GM19043 (cell line): ENCODE data around the gene STX16.
A peak's percentile ranks its signal among the peaks of the same experiment; 100 is the strongest.

Experiments used
- ATAC-seq: cut with Tn5 transposase; IDR thresholded peaks from one replicate; pipeline ENCODE4 v1.9.1; 2021; ENCODE audit warnings: low read depth; ENCODE audit not compliant: unreplicated experiment

Gene STX16

DNA sequence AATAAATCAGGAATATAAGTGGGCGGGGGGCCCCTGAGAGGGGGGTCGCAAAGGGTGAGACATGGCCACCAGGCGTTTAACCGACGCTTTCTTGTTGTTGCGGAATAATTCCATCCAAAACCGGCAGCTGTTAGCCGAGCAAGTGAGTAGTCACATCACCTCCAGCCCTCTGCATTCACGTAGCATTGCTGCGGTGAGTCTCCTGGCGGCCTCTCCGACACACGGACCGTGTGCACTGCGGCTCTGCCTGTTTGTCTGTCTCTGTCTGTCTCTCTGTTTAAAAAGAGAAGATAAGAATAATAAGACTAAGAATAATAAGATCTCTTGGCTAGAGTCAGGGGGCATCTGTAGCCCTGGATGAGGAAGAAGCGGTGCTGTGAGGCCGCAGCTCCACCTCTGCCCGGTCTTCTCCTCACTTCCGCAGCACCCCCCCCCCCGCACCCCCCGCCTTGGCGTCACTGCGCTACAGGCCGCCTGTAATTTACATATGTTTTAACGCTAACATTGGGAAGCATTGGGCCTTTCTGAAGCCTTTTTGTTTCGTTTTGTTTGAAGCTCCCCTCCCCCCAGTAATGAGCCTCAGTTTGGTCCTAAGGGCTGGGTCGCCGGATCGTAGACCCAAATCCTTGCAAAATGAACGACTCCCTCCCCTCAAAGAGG is 993 bp downstream of the STX16 start:
- ATAC-seq: no peak

DNA sequence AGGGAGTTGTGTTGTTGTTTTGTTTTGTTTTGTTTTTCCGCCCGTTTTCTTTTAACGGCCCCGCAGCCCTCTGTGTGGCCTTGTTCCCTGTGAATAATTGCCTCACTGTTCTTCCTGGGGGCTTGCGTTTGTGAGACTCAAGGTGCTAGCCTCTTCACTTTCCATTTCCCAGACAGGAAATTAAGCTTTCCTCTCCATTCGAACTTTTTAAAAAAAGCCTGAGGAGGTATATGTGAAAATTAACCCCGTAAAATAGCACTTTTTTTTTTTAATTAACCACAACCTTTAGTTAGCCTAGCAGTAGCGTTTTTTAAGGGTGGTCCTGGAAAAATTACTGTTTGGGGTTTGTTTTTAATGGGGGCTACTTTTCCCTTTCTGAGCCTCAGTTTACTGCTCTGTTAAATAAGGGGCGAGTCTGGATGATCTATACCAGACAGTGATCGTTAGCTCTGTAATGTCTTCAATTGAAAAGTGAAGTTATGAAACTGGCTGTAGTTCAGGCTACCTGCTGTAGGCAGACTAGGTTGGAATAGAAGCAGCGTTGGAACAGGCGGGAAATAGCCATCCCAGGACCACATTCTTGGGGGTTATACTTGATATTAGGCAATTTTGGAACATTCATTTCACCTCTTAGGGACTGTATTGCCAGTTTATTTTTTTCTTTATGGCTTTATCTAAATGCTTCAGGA is 1.7 kb downstream of the STX16 start:
- no peak for ATAC-seq

DNA sequence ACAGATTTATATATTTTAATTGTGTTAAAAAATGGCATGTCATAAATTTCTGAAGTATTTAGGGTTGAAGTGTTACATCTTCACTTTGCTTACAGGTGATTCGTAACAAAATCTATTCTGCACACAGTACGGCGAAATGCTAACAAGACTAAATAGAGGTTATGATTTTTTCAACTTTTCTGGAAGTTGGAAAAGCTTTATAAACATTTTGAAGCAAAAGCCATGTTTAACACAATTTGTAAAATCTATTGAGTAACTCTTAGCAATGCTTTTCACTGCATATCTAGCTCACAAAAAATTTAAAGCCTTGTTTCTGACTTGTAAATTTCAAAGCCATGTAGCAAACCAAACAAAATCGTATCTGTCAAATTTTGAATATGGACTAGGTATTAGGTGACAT is 3.3 kb downstream of the STX16 start:
- ATAC-seq: no peak

DNA sequence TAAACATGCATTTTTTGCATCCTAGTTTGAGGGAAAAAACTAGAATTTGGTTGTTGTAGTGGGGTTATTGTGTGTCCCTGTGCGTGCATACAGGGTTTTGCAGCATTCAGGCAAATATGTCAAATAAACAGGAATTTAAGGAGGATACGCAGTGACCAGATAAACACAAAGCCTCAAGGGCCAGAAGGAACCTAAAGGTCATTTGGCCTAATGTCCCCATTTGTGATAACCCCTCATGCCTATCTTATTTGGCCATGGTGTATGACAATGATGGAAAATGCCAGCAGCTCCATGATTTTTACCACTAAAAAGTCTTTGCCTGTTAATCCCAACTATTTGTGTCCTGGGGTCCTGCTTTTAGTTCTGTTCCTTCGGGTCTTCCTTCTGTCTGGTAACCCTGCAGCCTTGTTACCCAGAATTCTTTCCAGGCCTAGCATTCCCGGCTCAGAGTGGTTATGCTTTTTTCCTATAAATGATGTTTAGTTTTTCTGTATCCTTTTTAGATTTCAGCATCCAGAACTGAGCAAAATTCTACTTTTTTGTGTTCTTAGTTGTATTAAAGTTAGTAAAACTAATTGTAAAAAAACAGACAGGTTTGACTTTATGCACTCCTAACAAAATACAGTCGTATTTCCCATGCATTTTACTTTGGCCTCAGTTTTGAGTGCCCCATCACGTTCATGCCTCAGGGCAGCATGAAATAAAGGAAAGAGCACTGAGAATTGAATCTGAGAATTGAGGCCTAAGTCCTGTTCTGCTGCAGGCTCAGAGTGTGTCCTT is 4.4 kb downstream of the STX16 start:
- ATAC-seq: no peak

DNA sequence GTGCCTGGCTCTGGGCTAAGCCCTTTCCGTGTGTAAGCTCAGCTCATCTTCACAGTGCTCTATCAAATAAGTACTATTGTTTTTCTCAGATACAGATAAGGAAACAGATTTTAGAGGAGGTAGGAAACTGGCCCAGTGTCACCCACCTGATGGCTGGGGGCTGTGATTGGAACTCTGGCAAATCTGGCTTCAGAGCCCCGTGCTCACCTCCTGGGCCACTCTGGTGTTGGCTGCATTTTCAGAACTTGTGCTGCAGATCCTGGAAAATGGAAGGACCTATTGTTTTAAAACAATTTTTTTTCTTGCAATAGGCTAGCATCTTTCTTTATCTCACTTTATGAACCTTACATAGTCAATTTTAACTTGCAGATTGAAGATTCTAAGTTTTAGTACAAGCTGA is 5.7 kb downstream of the STX16 start:
- no peak for ATAC-seq

DNA sequence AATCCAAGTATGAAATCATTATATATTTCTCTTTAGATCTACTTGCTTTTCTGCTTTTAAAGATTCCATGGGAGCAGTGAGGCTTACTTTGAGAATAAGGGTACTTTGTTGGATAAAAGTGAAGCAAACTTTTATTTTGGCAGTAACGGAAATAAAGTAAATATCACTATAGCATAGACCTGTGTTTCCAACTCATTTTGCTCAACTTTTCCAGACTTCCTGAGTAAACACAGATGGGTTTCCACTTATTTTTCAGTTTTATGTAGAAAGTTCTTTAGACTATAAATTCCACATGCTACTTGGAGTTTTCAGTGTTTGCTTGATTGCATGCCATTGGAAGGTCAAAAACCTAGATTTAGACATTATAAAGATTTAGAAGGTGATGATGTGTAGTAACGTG is 6.2 kb downstream of the STX16 start:
- no peak for ATAC-seq

DNA sequence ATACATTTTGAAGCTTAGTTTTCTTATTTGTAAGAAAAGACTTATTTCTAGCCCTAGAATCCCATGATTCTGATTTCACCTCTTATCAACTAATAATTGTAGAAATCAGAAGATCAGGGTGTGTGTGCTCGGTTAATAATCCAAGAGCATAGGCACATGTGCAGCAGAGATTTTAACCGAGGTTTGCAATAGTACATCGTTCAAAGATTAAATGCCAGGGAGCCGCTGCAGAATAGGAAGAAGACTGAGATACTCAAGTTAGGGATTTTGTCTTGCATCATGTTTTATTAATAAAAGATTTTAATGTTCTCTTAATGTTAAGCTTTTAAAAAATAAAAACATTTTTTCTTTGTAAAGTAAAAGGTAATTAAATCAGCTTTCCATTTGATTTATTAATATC is 6.9 kb downstream of the STX16 start:
- no peak for ATAC-seq

DNA sequence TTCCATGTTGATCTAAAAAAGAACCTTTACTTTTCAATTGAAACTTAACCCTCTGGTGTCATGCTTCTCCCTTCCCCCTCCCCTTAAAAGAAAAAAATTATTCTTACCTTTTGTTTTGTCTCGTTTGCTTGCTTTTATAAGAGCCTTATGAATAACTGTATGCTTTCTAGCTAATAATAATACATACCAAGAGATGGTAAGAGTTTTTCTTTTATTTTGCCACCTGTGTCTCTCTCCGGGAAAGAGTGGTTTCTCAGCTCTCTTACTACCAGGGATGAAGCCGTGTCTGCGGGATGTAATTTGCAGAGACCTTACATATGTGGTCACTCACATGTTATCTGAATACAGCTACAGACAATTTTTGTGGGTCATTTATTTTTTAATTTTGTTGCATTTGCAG is 7.7 kb downstream of the STX16 start:
- ATAC-seq: no peak

DNA sequence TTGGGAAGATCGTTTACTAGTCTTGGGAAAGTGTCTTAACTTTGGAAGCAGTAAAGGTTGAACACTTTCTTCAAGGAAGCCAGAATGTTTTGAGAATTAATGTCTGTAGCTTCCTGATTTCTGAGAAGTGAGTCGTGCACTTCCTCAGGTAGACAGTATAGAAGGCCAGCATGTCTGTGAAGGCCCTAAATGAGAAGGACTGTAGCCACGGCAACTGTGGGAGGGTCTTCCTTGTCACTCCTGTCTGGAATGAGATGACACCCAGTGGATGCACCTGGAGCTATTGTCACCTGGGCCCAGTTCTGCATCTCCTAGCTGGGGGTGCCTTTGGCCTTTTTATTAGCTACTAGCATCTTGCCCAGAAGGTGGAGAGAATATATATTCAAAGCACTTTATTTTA is 8.8 kb downstream of the STX16 start:
- ATAC-seq: no peak

DNA sequence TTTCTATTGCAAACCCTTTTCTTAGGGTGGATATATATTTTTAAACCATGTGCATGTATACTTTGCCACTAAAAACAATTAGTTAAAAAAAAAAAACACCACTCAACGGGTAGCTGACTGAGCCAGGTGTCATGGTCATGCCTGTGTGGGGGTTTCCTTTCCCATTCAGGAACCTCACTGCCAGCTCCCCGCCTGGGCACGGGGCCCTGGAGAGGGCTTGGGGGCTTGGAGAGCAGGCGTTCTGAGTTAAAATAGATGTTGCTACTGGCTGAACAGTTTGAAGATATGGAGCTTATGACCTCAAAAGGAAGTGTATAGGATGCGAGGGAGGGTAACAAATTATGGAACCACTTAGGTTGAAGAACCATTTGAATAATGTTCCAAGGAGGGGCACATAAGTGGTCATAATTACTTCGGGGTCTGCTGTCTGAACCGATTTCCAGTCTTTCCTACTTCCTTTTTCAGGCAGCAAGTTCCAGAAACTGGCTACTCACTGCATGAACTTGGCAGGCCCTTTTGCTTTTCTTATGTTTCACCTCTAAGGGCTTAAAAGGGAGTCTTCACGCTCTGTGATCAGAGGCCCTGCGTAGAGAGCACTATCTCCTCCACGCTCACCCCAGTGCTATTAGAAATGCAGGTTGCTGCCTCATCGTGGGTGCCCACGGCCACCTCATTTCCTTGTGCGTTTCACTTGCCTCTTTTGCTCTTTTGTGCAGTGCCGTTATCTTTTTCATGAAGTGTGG is 9.9 kb downstream of the STX16 start:
- ATAC-seq: no peak

DNA sequence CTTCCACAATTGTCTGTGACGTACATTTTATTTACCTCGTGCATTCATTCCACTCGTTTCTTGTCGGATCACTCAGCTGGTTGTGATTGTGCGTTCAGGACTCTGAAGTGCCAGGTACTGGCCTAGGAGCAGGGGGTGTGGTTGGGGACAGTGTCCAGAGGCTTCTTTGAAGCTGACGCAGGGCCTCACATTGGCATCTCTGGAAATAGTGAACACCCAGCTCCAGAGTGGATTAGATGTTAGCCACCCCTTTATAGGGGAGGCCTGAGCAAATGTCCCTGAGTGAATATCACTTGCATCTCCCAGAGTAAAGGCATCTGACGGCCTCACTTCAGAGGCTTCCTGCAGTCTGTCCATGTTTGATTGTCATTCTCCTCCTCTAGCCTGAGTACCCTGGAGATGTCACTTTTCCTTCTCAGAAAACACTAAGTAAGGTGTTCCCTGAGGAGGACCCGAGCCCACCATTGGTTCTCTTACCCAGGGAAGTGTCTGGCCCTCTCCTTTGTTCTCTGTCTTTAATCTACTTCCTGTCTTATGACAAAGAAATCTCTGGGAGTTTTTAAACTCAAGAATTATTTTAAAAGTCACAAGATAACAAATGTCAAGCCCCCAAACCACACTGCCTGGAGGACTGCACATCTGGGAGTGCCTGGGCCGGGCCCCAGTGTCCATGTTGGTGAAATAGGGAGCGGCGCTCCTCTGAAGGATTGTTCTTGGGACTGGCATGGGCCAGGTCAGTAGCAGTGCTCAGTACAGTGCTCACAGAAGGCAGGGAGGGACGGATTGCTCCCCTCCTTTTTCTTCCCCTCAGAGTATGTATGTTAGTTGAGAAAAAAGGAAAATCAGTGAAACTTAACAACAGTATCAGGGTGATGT is 10.8 kb downstream of the STX16 start:
- ATAC-seq: no peak

DNA sequence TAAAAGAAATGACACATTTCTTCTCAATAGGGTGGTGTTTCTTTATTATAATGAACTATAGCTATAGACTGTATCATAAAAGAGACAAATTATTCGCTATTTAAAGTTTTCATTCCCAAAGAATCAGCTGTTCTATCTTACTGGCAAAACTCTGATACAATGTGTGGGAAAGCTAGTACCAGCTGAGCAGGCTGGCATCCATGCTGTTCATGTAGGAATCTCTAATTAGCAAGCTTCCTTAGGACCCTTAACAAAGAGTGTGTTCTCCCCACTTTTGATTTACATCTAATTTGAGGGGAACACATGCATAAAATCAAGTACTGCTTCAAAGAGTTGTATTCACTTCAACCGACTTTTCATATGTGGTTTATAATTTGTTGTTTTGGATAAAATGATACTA is 13.2 kb downstream of the STX16 start:
- ATAC-seq: no peak

DNA sequence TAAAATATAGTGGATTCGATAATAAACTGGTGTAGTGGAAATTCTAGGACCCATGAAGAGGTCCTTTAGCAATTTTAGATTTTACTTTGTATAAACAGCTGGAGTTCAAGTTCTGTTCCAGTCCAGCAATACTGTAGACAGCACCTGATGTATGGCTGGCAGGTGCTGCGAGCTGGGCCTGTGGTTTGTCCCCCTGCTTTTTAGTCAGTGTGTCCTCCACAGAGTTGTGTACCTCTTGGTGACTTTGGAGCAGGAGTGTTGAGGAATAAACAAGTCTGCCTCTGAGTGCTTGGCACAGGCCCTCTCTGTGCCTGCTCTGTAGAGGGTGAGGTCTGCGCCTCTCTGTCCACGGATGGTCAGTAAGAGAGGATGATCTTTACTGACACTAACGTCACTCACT is 13.8 kb downstream of the STX16 start:
- no peak for ATAC-seq

DNA sequence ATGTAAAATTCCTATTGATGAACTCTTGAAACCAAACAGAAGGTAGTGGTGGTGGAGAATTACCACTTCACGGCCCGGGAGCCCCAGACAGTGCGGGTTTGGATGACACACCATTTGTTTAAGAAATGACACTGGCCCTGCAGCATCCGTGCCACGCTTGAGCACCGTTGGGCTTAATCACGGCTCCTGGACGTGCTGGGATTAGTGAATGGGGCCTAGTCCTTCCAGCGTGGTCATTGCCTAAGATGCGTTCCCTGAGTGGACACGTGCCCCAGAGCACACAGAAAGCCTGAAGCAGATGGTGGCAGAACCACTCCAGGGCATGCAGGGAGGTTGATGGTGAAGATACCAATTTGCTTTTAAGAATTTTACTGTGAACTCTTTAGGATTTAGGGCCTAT is 14.5 kb downstream of the STX16 start:
- no peak for ATAC-seq

DNA sequence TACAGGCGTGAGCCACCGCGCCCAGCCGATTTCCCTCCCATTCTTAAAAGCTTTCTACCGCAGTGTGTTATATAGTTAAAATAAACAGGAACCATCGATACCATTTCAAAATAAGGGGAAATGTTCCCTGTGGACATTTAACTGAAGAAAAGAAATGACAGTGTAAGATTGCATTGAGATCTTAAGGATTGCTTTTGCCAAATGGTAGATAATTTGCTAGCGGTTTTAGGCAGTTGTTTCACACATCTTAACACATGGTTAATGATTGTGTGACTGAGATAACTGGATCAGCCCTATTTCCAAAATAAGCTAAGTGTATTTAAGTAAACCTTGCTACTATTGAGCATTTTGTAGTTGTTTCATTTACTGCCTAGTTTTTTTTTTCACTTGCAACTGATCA is 15.6 kb downstream of the STX16 start:
- no peak for ATAC-seq

DNA sequence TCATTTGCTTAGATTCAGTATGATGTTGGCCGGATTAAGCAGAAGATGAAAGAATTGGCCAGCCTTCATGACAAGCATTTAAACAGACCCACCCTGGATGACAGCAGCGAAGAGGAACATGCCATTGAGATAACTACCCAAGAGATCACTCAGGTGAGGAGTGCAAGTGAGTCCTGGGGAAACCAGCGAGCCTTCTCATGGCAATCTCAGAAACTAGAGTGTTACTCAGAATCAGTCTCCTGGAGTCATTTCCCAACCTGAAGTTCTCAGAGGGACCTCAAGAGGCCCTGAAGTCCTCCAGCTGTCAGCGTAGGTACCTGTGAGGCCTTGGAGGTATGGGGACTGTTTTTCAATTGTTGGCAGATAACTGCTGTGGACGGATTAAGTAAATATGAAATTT is 16.9 kb downstream of the STX16 start:
- no peak for ATAC-seq

DNA sequence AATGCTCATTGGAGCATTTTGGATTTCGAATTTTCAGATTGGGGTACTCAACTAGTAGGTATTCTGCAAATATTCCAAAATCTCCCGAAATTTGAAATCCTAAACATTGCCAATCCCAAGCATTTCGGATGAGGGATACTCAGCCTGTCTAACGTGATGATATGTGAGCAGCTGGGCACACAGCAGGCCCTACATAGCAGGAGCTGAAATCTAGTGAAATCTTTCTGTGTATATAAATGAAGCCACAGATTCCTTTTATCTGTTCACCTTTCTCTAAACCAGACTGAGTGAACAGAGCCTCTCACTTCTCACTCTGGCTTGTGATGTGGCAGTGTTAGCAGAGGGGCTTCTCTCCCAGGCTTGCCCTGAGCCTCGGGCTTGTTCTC is 17.8 kb downstream of the STX16 start:
- no peak for ATAC-seq

DNA sequence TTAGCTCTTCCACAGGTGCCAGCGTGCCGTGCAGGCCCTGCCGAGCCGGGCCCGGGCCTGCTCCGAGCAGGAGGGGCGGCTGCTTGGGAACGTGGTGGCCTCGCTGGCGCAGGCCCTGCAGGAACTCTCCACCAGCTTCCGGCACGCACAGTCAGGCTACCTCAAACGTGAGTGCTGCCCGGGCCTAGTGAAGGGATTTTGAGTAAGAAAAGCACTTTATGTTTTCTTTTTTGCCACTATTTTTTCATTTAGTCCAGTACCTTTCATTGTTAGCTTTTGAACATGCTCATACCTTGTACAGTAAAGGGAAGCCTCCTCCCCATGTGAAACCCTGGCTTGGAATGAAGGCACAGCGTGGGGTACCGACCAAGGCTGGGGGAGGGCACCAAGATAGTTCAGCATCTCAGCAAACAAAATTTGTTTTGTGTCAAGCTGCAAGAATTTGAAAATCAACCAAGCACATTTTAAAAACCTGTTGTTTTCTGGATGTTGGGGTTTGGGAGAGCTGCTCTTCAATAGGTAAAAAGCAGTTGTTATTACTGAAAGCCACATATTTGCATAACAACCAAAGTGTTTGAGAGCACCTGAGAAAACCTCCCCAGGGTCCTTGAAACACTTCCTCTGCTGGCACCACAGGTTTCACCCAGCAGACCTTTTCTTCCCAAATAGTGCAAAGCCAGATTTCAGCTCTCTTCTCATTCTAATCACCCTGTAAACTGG is 18.4 kb downstream of the STX16 start:
- ATAC-seq: peak; percentile 70

DNA sequence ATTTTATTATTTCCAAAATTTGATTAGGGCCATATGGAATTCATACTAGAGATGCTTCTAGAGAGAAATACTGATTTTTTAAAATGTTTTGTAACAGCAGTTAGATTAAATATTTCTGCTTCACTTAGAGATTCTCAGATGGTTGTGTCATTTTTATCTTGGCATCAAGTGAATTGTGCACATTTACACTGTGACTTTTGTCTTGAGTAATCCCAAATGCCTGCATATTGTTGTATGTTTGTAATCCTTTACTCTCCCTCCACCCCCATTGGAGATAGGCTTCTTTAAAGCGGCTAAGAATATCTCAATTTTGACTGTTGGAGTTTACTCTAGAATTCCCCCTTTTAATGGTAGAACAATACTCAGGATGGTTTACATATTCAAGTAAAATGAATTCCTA is 19.0 kb downstream of the STX16 start:
- no peak for ATAC-seq

DNA sequence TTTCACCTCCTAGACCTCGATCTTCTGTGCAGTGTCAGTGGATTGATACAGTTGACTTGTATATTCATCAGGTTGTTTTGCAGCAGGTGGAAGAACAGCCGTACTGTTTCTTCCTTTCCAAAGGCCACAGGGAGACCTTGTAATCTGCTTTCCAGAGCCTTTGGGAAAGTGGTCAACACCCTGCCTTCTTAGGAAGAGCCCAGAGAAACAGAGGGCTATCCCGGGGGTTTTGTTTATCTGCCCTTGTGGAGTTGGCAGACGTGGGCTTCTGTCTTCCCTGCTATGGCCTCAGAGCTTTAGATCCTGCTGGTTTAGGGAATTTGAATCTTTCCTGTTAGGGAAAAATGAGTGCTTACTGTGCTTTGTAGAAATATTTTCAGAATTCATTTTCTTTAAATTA is 19.6 kb downstream of the STX16 start:
- ATAC-seq: no peak
